PC-3 (cell line): ENCODE measurements around the gene SPATA31D3. TPM values are rescaled to one million over a fixed set of nuclear protein-coding genes. Genes with fewer than 3 reads are reported as not detected.
A peak's percentile ranks its signal among the peaks of the same experiment; 100 is the strongest.

Source experiments
- ATAC-seq: fragments of 200-7000 bp; cut with Tn5 transposase; 2 replicates; pipeline ENCODE4 v1.9.1; 2020; ENCODE audit warnings: mild to moderate bottlenecking, moderate library complexity
- BruUV-seq: library from RNA; stranded (reverse); fragments of 400-500 nt; replicated peaks from 2 replicates; lab custom pipeline; 2021; lab: Mats Ljungman, UMichigan
- CTCF ChIA-PET: fragments of 300-600 bp; sonication (Branson Sonifier 250); formaldehyde crosslinking; loops from one replicate; lab custom pipeline; 2022; ENCODE audit warnings: antibody characterized with exemption; lab: Charles Lee
- POLR2A ChIA-PET: fragments of 300-600 bp; sonication (Branson Sonifier 250); formaldehyde crosslinking; loops from one replicate; lab custom pipeline; 2022; ENCODE audit warnings: antibody characterized with exemption; ENCODE audit not compliant: unreplicated experiment; lab: Charles Lee
- DNase-seq: peaks from one replicate; pipeline ENCODE4 v3.0.0-alpha.2; 2015
- H2AFZ ChIP-seq: fragments of 300-600 bp; sonication (generic); 2 replicates; pipeline ENCODE4 v1.6.0; 2016; ENCODE audit warnings: antibody characterized with exemption, low read length
- H3F3A ChIP-seq: fragments of 300-600 bp; sonication (generic); one replicate; pipeline ENCODE4 v1.6.0; 2017; ENCODE audit warnings: antibody characterized with exemption, low read length, control low read depth, mild to moderate bottlenecking; ENCODE audit not compliant: unreplicated experiment
- H3K27ac ChIP-seq: fragments of 300-600 bp; sonication (generic); 2 replicates; pipeline ENCODE4 v1.5.1; 2016; ENCODE audit warnings: mild to moderate bottlenecking, low read length
- H3K27me3 ChIP-seq: fragments of 300-600 bp; sonication (generic); 2 replicates; pipeline ENCODE4 v1.6.1; 2016; ENCODE audit warnings: low read length, mixed read lengths
- H3K36me3 ChIP-seq: fragments of 300-600 bp; sonication (generic); 2 replicates; pipeline ENCODE4 v1.6.1; 2016; ENCODE audit warnings: low read depth, mixed run types, low read length, mixed read lengths
- H3K4me1 ChIP-seq: fragments of 300-600 bp; sonication (generic); 2 replicates; pipeline ENCODE4 v1.5.1; 2016; ENCODE audit warnings: low read length; ENCODE audit not compliant: insufficient read depth
- H3K4me2 ChIP-seq: fragments of 300-600 bp; sonication (generic); 2 replicates; pipeline ENCODE4 v1.6.0; 2016; ENCODE audit warnings: low read length
- H3K4me3 ChIP-seq: fragments of 300-600 bp; sonication (generic); 2 replicates; pipeline ENCODE4 v1.5.1; 2016; ENCODE audit warnings: mild to moderate bottlenecking, low read length, mixed read lengths
- H3K79me2 ChIP-seq: fragments of 300-600 bp; sonication (generic); 2 replicates; pipeline ENCODE4 v1.6.1; 2017; ENCODE audit warnings: low read length, mixed read lengths
- H3K9ac ChIP-seq: fragments of 300-600 bp; sonication (generic); 2 replicates; pipeline ENCODE4 v1.6.0; 2016; ENCODE audit warnings: mild to moderate bottlenecking, low read length
- H3K9me2 ChIP-seq: fragments of 300-600 bp; sonication (generic); replicated peaks from 2 replicates; pipeline ENCODE4 v1.6.1; 2016; ENCODE audit warnings: mixed run types, low read length, mixed read lengths
- H3K9me3 ChIP-seq: fragments of 300-600 bp; sonication (generic); 2 replicates; pipeline ENCODE4 v1.6.1; 2016; ENCODE audit warnings: low read length, mixed read lengths
- H4K20me1 ChIP-seq: fragments of 300-600 bp; sonication (generic); 2 replicates; pipeline ENCODE4 v1.6.1; 2016; ENCODE audit warnings: low read length, mixed read lengths
- EZH2 ChIP-seq: fragments of 300-600 bp; sonication (generic); IDR thresholded peaks from one replicate; pipeline ENCODE4 v1.6.1; 2017; ENCODE audit warnings: antibody characterized with exemption, mild to moderate bottlenecking, low read length; ENCODE audit not compliant: unreplicated experiment
- EZH2phosphoT487 ChIP-seq: fragments of 300-600 bp; sonication (generic); IDR thresholded peaks from 2 replicates; pipeline ENCODE4 v1.6.1; 2018; ENCODE audit warnings: mild to moderate bottlenecking, antibody characterized with exemption, low read length, borderline replicate concordance
- intact Hi-C: fragments of 100-400 bp; cut with micrococcal nuclease; formaldehyde crosslinking; loops from 2 replicates; pipeline ENCODE4 v1.9.0; 2023
- total RNA-seq: library from RNA; depleted of rRNA; stranded (reverse); fragments of >200 nt; gene quantifications from 2 replicates; pipeline ENCODE4 v1.2.3, GENCODE V29; 2014
- TF ChIP-seq, protein P1 (sequence below): fragments of 300-600 bp; sonication (generic); conservative IDR thresholded peaks from 2 replicates; pipeline ENCODE4 v1.5.1; 2017; ENCODE audit warnings: antibody characterized with exemption, low read depth, mild to moderate bottlenecking, low read length

SPATA31D3 gene
- total RNA-seq, 1 experiment from 2014 or later, result not detected

DNA sequence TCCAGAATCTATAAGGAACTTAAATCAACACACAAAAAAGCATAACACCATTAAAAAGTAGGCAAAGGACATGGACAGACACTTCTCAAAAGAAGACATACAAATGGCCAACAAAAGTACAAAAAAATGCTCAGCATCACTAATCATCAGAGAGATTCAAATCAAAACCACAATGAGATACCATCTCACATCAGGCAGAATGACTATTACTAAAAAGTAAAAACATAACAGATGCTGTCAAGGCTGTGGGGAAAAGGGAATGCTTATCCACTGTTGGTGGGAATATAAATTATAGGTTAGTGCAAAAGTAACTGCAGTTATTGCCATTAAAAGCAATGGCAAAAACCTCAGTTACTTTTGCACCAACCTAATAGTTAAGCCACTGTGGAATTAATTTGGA, 47.2 kb upstream of the SPATA31D3 start:
- Histone ChIP-seq H3K4me1 (peaks cover 9% of the 10 kb centered on the region), H3K27ac (no peak overlapping the region), H3K4me2 (no peak overlapping the region), H3K4me3 (no peak overlapping the region), H2AFZ (no peak overlapping the region), H3K27me3 (no peaks in the 10 kb centered on the region), H3F3A (no peaks in the 10 kb centered on the region), H3K79me2 (no peaks in the 10 kb centered on the region), H3K36me3 (no peaks in the 10 kb centered on the region), H3K9ac (no peak overlapping the region), H4K20me1 (no peaks in the 10 kb centered on the region), H3K9me3 (no peaks in the 10 kb centered on the region), H3K9me2 (no peaks in the 10 kb centered on the region)
- ATAC-seq (no peak), DNase-seq (no peak)
- POLR2A ChIA-PET, result no interaction called here
- TF ChIP-seq EZH2phosphoT487 (no peak), EZH2 (no peak)
- TF ChIP-seq, protein P1, sequence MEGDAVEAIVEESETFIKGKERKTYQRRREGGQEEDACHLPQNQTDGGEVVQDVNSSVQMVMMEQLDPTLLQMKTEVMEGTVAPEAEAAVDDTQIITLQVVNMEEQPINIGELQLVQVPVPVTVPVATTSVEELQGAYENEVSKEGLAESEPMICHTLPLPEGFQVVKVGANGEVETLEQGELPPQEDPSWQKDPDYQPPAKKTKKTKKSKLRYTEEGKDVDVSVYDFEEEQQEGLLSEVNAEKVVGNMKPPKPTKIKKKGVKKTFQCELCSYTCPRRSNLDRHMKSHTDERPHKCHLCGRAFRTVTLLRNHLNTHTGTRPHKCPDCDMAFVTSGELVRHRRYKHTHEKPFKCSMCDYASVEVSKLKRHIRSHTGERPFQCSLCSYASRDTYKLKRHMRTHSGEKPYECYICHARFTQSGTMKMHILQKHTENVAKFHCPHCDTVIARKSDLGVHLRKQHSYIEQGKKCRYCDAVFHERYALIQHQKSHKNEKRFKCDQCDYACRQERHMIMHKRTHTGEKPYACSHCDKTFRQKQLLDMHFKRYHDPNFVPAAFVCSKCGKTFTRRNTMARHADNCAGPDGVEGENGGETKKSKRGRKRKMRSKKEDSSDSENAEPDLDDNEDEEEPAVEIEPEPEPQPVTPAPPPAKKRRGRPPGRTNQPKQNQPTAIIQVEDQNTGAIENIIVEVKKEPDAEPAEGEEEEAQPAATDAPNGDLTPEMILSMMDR, result no peak
- CTCF ChIA-PET, result no interaction called here
- intact Hi-C loops, result no loop called here
- BruUV-seq, result no TSS peak

DNA sequence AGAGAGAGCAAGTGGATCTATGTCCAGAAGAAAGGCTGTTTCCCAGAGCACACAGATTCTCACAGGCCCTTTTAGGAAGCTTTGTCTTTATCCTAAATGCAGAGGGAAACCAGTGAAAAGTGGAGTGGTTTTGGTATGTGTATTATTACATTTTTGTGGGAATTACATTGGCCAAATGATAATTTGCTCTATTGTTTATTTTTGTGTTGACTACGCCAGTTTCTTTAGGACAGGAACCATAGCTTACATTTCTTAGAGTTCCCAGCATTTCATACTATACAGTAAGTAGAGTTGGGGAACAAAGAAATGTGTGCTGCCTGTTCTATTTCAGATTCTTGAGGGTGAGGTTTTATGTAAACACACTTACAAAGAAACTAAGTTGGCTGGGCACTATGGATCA, 44.4 kb upstream of the SPATA31D3 start:
- intact Hi-C loops, result no loop called here

DNA sequence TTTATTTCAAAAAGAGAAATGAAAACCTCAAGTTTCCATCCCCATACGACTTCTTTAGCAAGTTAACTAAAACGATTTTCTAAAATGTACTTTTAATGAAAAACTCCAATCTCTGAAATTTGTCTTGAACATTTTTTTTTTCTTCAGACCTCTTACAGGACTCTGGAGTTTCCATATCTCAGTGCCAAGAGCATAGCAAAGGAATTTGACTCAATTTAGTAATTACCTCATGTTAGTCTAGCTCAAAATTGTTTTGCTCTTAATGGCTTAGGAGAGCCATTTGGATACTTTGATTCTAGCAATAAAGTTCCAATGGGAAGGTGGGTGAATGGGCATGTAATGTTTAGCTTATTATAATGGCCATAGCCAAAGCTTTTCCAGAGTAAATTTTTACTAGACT, 41.1 kb upstream of the SPATA31D3 start:
- no peaks in the 10 kb centered on the region for H4K20me1 ChIP-seq
- H3F3A ChIP-seq, result no peaks in the 10 kb centered on the region
- no peaks in the 10 kb centered on the region for H3K36me3 ChIP-seq
- BruUV-seq, result no TSS peak
- intact Hi-C loops, result no loop called here
- DNase-seq (no peak), ATAC-seq (no peak)
- no peaks in the 10 kb centered on the region for H3K9me2 ChIP-seq
- POLR2A ChIA-PET, result no interaction called here
- CTCF ChIA-PET, result no interaction called here
- H3K79me2 ChIP-seq, result no peaks in the 10 kb centered on the region
- H3K27me3 ChIP-seq, result no peaks in the 10 kb centered on the region
- H3K9me3 ChIP-seq, result no peaks in the 10 kb centered on the region
- TF ChIP-seq, protein P1, result no peak
- TF ChIP-seq EZH2 (no peak), EZH2phosphoT487 (no peak)
- peak overlapping the region; percentile 54; the same call in 1 of the 2 replicates for H2AFZ ChIP-seq
- H3K4me2 ChIP-seq, result no peak overlapping the region
- H3K27ac ChIP-seq, result 0 out of 2 replicates have a peak overlapping the region, but pooled peaks have one; percentile 27
- no peak overlapping the region for H3K4me3 ChIP-seq
- no peak overlapping the region for H3K9ac ChIP-seq
- peaks cover 8% of the 10 kb centered on the region for H3K4me1 ChIP-seq

More for the DNA sequence above, 44.4 kb upstream of the SPATA31D3 start:
- DNase-seq, result no peak
- Histone ChIP-seq H3K27ac (no peak overlapping the region), H3K4me3 (no peak overlapping the region), H3K4me2 (no peak overlapping the region), H3K9ac (no peak overlapping the region), H3K27me3 (no peaks in the 10 kb centered on the region), H3F3A (no peaks in the 10 kb centered on the region), H4K20me1 (no peaks in the 10 kb centered on the region), H3K79me2 (no peaks in the 10 kb centered on the region), H3K9me2 (no peaks in the 10 kb centered on the region), H3K36me3 (no peaks in the 10 kb centered on the region), H2AFZ (no peak overlapping the region), H3K4me1 (peaks cover 8% of the 10 kb centered on the region), H3K9me3 (no peaks in the 10 kb centered on the region)
- BruUV-seq, result no TSS peak
- TF ChIP-seq EZH2, result no peak
- TF ChIP-seq, protein P1, result no peak
- TF ChIP-seq EZH2phosphoT487, result no peak
- CTCF ChIA-PET, result no interaction called here
- POLR2A ChIA-PET, result no interaction called here
- ATAC-seq, result no peak
